Tibial nerve (tissue), 4 donors: ENCODE results near the gene IRF8. TPM values are rescaled to one million over a fixed set of nuclear protein-coding genes. Genes with fewer than 3 reads are reported as not detected.
"Not testable (repeated sequence)": the region's sequence is repeated elsewhere in the genome, so short reads cannot be mapped to it uniquely, and the experiment has no call there.

Experiments
- DNase-seq, 2 donors: peaks; one replicate each; pipeline ENCODE4 v3.0.0-alpha.2; 2019; ENCODE audit warnings: low spot score in 2 of 2
- H3K27ac ChIP-seq, 4 donors: fragments of 200-600 bp; sonication (generic) in 3 of 4; one replicate each; pipeline ENCODE4 v1.5.1; 2017 to 2019; ENCODE audit warnings: mild to moderate bottlenecking in 1 of 4
- H3K27me3 ChIP-seq, 2 donors: fragments of 200-600 bp; sonication (generic) in 1 of 2; one replicate each; pipeline versions ENCODE4 v1.5.1 to v1.6.0; 2017 to 2019
- H3K36me3 ChIP-seq, 3 donors: fragments of 200-600 bp; sonication (generic); one replicate each; pipeline ENCODE4 v1.5.1; 2018 to 2019
- H3K4me1 ChIP-seq, 4 donors: fragments of 200-600 bp; sonication (generic) in 3 of 4; one replicate each; pipeline ENCODE4 v1.5.1; 2017 to 2019
- H3K4me3 ChIP-seq, 4 donors: fragments of 200-600 bp; sonication (generic) in 3 of 4; one replicate each; pipeline ENCODE4 v1.5.1; 2017 to 2019; ENCODE audit warnings: mild to moderate bottlenecking in 1 of 4, moderate library complexity in 1 of 4
- H3K9me3 ChIP-seq, 4 donors: fragments of 200-600 bp; sonication (generic) in 3 of 4; one replicate each; pipeline ENCODE4 v1.5.1; 2017 to 2019
- CTCF ChIP-seq, 5 experiments: fragments of 200-600 bp in 3 of 5; fragments of 450-650 bp in 2 of 5; sonication (generic) in 3 of 5; IDR thresholded peaks; one replicate each; pipeline ENCODE4 v1.5.1; 2016 to 2019; ENCODE audit warnings: antibody characterized with exemption in 5 of 5, mild to moderate bottlenecking in 3 of 5, moderate library complexity in 2 of 5
- EP300 ChIP-seq, 2 donors: sonication (generic); formaldehyde crosslinking; IDR thresholded peaks; one replicate each; pipeline ENCODE4 v1.6.1; 2017; ENCODE audit warnings: antibody characterized with exemption in 2 of 2, mild to moderate bottlenecking in 1 of 2
- POLR2A ChIP-seq, 2 donors: fragments of 450-650 bp; IDR thresholded peaks; one replicate each; pipeline ENCODE4 v1.6.1; 2017; ENCODE audit warnings: antibody characterized with exemption in 2 of 2, mild to moderate bottlenecking in 2 of 2, moderate library complexity in 2 of 2
- WGBS, 2 donors: methylation state at CpG; one replicate each; pipeline ENCODE4 v1.1.5; 2018; 5-methylcytosine and 5-hydroxymethylcytosine counted together
- total RNA-seq, 4 donors: library from RNA; depleted of rRNA; stranded (reverse); fragments of >200 nt; gene quantifications; one replicate each; pipeline ENCODE4 v1.1.0, GENCODE V29; 2016

Gene IRF8
- total RNA-seq, 4 donors from 2014 or later = 20.5 to 30.3 (median 22.7) TPM

DNA sequence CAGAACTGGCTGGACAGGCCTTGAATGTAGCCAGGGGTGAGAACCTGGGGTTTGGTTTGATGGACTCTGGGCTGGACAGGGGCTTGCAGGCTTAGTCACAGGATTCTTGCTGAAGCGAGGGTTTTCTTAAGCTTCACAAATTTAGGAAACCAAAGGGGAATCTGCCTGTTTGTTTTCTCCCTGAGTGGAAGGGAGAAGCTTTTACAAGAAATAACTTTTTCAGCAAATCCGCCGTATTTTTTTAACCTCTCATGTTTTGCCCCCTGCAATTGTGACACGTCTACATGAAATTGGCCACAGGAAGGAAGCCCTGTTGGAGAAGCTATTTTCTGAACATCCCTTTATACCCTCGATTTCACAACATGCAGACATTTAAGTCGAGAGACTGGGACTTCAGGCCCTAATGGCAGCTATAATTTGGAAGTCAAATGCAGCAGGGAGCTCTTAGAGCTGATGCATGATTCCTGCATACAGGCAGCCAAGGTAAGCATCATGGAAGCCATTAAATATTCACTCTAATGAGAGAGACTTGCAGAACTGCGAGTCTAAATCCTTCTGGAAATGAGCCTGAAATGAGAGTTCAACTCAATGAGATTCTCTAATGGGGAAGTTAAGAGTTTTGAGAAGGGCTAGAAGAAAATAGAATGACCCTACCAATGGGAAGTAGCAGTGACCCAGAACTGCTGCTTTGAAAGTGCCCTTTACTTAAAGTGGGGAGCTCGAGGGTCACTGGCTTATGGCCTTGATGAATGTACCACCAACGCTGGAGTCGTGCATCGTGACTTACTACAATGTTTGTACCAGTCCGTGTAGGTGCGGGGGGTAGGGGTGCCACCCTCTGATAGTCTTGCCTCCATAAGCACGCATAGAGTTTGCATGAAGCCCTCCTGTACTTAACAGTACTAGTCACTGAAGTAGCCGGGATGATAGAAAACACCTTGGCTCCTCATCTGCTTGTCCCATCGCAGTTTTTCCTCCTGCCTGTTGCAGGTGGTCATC is 45.1 kb upstream of the IRF8 start:
- 67 to 68% methylated on average over 16 of the region's 16 CpGs for WGBS, 2 donors
- no peaks in the 10 kb centered on the region for H3K36me3 ChIP-seq
- H3K4me1 ChIP-seq = peaks cover 0 to 4% (median 2%) of the 10 kb centered on the region in 4 donors
- TF ChIP-seq CTCF (IDR thresholded peaks at IDR 0.05) (no peak), EP300 (IDR thresholded peaks at IDR 0.05) (peak in 1 of 2 donors; percentile 66)
- H3K27me3 ChIP-seq = no peaks in the 10 kb centered on the region
- H3K9me3 ChIP-seq = no peaks in the 10 kb centered on the region
- no peak for DNase-seq
- H3K27ac ChIP-seq = no peak overlapping the region
- H3K4me3 ChIP-seq = no peak overlapping the region

- WGBS, 2 donors = 90 to 95% methylated on average over 1 of the region's 1 CpG
- TF ChIP-seq POLR2A (IDR thresholded peaks at IDR 0.05) = no peak
- TF ChIP-seq CTCF (IDR thresholded peaks at IDR 0.05) = no peak
- TF ChIP-seq EP300 (IDR thresholded peaks at IDR 0.05) = no peak
- H3K27me3 ChIP-seq = no peaks in the 10 kb centered on the region
- peaks cover 0 to 5% (median 2%) of the 10 kb centered on the region in 4 donors for H3K4me1 ChIP-seq
- no peak overlapping the region for H3K4me3 ChIP-seq
- no peak overlapping the region for H3K27ac ChIP-seq
- H3K36me3 ChIP-seq = no peaks in the 10 kb centered on the region
- no peaks in the 10 kb centered on the region for H3K9me3 ChIP-seq
- no peak for DNase-seq
Observed at GRCh38 chr16:85854935-85855334, 44.0 kb upstream of the IRF8 start.

DNA sequence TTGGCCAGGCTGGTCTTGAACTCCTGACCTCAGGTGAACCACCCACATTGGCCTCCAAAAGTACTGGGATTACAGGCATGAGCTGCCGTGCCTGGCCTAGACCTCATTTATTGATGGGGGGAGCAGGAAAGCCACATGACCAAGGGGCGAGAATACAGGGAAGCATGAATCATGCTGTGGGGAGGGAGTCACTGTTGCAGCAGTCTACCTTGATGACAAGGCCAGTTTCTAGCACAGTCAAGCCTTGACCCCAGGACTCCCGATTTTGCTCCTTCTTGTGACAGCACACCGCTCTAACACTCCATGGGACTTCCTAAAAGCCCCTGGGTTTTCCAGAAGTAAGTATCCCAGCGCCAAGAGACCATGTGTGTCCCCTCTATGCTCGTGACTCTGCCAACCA is 42.9 kb upstream of the IRF8 start:
- Histone ChIP-seq H3K4me1 (peaks cover 0 to 9% (median 2%) of the 10 kb centered on the region in 4 donors), H3K36me3 (no peaks in the 10 kb centered on the region), H3K27me3 (no peaks in the 10 kb centered on the region), H3K4me3 (no peak overlapping the region), H3K9me3 (no peaks in the 10 kb centered on the region), H3K27ac (no peak overlapping the region)
- 78 to 80% methylated on average over 6 of the region's 6 CpGs for WGBS, 2 donors
- no peak for DNase-seq
- no peak for TF ChIP-seq EP300 (IDR thresholded peaks at IDR 0.05)
- no peak for TF ChIP-seq POLR2A (IDR thresholded peaks at IDR 0.05)
- TF ChIP-seq CTCF (IDR thresholded peaks at IDR 0.05) = no peak

- WGBS, 2 donors = 53 to 70% methylated on average over 5 of the region's 5 CpGs
- H3K27me3 ChIP-seq = no peaks in the 10 kb centered on the region
- no peak overlapping the region for H3K4me3 ChIP-seq
- H3K27ac ChIP-seq = no peak overlapping the region
- no peaks in the 10 kb centered on the region for H3K9me3 ChIP-seq
- no peak for DNase-seq
- H3K4me1 ChIP-seq = peaks cover 0 to 9% (median 2%) of the 10 kb centered on the region in 4 donors
- H3K36me3 ChIP-seq = no peaks in the 10 kb centered on the region
- TF ChIP-seq POLR2A (IDR thresholded peaks at IDR 0.05) = no peak
- TF ChIP-seq CTCF (IDR thresholded peaks at IDR 0.05) = no peak
- TF ChIP-seq EP300 (IDR thresholded peaks at IDR 0.05) = no peak
Observed at GRCh38 chr16:85856585-85856984, 42.4 kb upstream of the IRF8 start.

GRCh38 chr16:85857406-85857805 is 41.6 kb upstream of the IRF8 start:
- no peak for DNase-seq
- 76 to 77% methylated on average over 7 of the region's 7 CpGs for WGBS, 2 donors
- no peak for TF ChIP-seq EP300 (IDR thresholded peaks at IDR 0.05)
- TF ChIP-seq POLR2A (IDR thresholded peaks at IDR 0.05) = no peak
- TF ChIP-seq CTCF (IDR thresholded peaks at IDR 0.05) = no peak

DNA sequence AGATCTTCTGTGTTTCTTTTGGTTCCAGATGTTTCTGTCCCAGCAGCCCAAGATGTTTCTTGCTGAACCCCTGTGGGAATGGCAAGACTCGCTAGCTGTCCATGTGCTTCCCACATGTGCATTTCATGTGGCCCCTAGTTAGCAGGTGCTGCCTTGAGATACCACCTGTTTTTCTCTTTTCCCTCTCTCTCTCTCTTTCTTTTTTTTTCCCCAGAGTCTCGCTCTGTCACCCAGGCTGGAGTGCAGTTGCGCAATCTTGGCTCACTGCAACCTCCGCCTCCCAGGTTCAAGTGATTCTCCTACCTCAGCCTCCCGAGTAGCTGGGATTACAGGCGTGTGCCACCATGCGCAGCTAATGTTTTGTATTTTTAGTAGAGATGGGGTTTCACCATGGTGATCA is 40.4 kb upstream of the IRF8 start:
- H3K4me3 ChIP-seq, H3K9me3 ChIP-seq, H3K27me3 ChIP-seq, H3K36me3 ChIP-seq, H3K4me1 ChIP-seq, H3K27ac ChIP-seq, DNase-seq: not testable (repeated sequence)
- WGBS, 2 donors = 80 to 84% methylated on average over 7 of the region's 7 CpGs

More at GRCh38 chr16:85857406-85857805, 41.6 kb upstream of the IRF8 start:
- H3K9me3 ChIP-seq = no peaks in the 10 kb centered on the region
- H3K4me1 ChIP-seq = peaks cover 0 to 9% (median 2%) of the 10 kb centered on the region in 4 donors
- no peak overlapping the region for H3K27ac ChIP-seq
- no peaks in the 10 kb centered on the region for H3K27me3 ChIP-seq
- no peak overlapping the region for H3K4me3 ChIP-seq
- H3K36me3 ChIP-seq = no peaks in the 10 kb centered on the region
